ENCODE results near the gene USP22.

DNA sequence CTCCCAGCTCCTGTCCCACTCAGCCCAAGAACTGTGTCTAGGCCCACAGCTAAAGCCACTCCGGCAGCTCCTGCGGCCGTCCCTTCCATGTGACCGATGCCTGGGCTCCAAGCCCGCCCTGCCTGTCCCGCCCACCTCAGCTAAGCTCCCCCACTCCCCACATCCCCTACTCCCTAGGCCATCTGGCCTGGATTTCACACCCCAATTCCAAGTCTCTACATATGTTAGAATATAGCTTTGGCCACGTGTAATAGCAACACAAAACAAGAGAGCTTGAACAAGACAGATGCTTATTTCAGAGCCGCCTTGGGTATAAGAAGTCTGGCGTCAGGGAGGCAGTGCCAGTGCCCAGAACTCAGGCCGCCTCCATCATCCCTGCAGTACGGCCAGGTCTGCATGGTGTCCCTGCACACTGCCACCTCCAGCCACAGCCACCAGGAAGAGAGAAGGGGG, 30.0 kb upstream of the USP22 start:
- TF ChIP-seq, protein P1, sequence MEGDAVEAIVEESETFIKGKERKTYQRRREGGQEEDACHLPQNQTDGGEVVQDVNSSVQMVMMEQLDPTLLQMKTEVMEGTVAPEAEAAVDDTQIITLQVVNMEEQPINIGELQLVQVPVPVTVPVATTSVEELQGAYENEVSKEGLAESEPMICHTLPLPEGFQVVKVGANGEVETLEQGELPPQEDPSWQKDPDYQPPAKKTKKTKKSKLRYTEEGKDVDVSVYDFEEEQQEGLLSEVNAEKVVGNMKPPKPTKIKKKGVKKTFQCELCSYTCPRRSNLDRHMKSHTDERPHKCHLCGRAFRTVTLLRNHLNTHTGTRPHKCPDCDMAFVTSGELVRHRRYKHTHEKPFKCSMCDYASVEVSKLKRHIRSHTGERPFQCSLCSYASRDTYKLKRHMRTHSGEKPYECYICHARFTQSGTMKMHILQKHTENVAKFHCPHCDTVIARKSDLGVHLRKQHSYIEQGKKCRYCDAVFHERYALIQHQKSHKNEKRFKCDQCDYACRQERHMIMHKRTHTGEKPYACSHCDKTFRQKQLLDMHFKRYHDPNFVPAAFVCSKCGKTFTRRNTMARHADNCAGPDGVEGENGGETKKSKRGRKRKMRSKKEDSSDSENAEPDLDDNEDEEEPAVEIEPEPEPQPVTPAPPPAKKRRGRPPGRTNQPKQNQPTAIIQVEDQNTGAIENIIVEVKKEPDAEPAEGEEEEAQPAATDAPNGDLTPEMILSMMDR (IDR thresholded peaks at IDR 0.05; ENCODE audit: low read depth, low read length), result no peak
- TF ChIP-seq POLR2A (IDR thresholded peaks at IDR 0.05; ENCODE audit: extremely low read depth, insufficient read length), result no peak
- TF ChIP-seq, protein P2, sequence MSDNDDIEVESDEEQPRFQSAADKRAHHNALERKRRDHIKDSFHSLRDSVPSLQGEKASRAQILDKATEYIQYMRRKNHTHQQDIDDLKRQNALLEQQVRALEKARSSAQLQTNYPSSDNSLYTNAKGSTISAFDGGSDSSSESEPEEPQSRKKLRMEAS (IDR thresholded peaks at IDR 0.05; ENCODE audit: low read depth, low read length), result no peak

Measured in NB4 (cell line).